CD4-positive, alpha-beta T cell (primary cell): ENCODE results near the gene DNAJB6. TPM values are rescaled to one million over a fixed set of nuclear protein-coding genes. Genes with fewer than 3 reads are reported as not detected.

Experiments
- ATAC-seq: fragments of 200-7000 bp; cut with Tn5 transposase; one replicate; pipeline ENCODE4 v1.10.0; 2022; ENCODE audit warnings: mild to moderate bottlenecking; ENCODE audit not compliant: poor library complexity
- CTCF ChIA-PET: fragments of 350-600 bp; sonication (Branson Sonifier 250); formaldehyde crosslinking; loops from one replicate; lab custom pipeline; 2021; ENCODE audit warnings: antibody characterized with exemption, inconsistent platforms; lab: Charles Lee
- POLR2A ChIA-PET: fragments of 350-600 bp; sonication (Branson Sonifier 250); formaldehyde crosslinking; loops from one replicate; lab custom pipeline; 2021; ENCODE audit warnings: antibody characterized with exemption, inconsistent platforms; lab: Charles Lee
- DNase-seq, 14 experiments: peaks; one replicate each; pipeline ENCODE4 v3.0.0-alpha.2; 2013 to 2020; ENCODE audit warnings: mixed read lengths in 2 of 14
- H3K27ac ChIP-seq, 2 donors: one replicate each; pipeline versions ENCODE4 v1.5.1 to v1.7.0; 2013; ENCODE audit warnings: low read length in 2 of 2, low read depth in 1 of 2, mild to moderate bottlenecking in 1 of 2
- H3K27me3 ChIP-seq, 2 experiments: 1 replicate in 1 of 2; 2 replicates in 1 of 2; pipeline versions ENCODE4 v1.6.1 to v1.7.0; 2013; ENCODE audit warnings: low read length in 2 of 2, control low read depth in 1 of 2, mild to moderate bottlenecking in 1 of 2, moderate library complexity in 1 of 2; ENCODE audit not compliant: insufficient read depth in 2 of 2, control insufficient read depth in 1 of 2
- H3K36me3 ChIP-seq: one replicate; pipeline ENCODE4 v1.6.1; 2013; ENCODE audit warnings: low read length, control low read depth; ENCODE audit not compliant: insufficient read depth
- H3K4me1 ChIP-seq: one replicate; pipeline ENCODE4 v1.6.1; 2013; ENCODE audit warnings: low read length, control low read depth; ENCODE audit not compliant: insufficient read depth
- H3K4me3 ChIP-seq: one replicate; pipeline ENCODE4 v1.5.1; 2013; ENCODE audit warnings: mild to moderate bottlenecking, low read length, moderate library complexity
- H3K9me3 ChIP-seq, 2 experiments: 1 replicate in 1 of 2; 2 replicates in 1 of 2; pipeline versions ENCODE4 v1.6.1 to v1.7.0; 2013; ENCODE audit warnings: low read length in 2 of 2, mild to moderate bottlenecking in 2 of 2, control low read depth in 1 of 2, moderate library complexity in 1 of 2; ENCODE audit not compliant: control insufficient read depth in 1 of 2, insufficient read depth in 1 of 2
- H3K27ac Mint-ChIP-seq: one replicate; pipeline ENCODE4 v1.8.0; 2020; ENCODE audit warnings: mixed read lengths
- H3K27me3 Mint-ChIP-seq: one replicate; pipeline ENCODE4 v1.8.0; 2021; ENCODE audit warnings: mixed read lengths
- H3K36me3 Mint-ChIP-seq: one replicate; pipeline ENCODE4 v1.8.0; 2021; ENCODE audit warnings: low read depth, mixed read lengths
- H3K4me1 Mint-ChIP-seq: one replicate; pipeline ENCODE4 v1.8.0; 2021; ENCODE audit warnings: low read depth, mixed read lengths
- H3K4me3 Mint-ChIP-seq: one replicate; pipeline ENCODE4 v1.8.0; 2020; ENCODE audit warnings: mild to moderate bottlenecking, mixed read lengths
- H3K9me3 Mint-ChIP-seq: one replicate; pipeline ENCODE4 v1.8.0; 2020; ENCODE audit warnings: mixed read lengths
- intact Hi-C, 2 experiments: fragments of 100-400 bp; cut with DNase I in 1 of 2; cut with micrococcal nuclease in 1 of 2; formaldehyde crosslinking; loops; one replicate each; pipeline versions ENCODE4 v1.15.1 to v1.9.0; 2023 to 2025; cut with DNase I, micrococcal nuclease
- total RNA-seq, 174 experiments: library from RNA in 2 of 174; stranded (reverse) in 2 of 174; gene quantifications; one replicate each; pipeline ENCODE4 v1.2.3 and lab custom pipeline; 2021 to 2026
- TF ChIP-seq, protein P1 (sequence below): fragments of 200-600 bp; IDR thresholded peaks from one replicate; pipeline ENCODE4 v1.8.0; 2022; ENCODE audit warnings: antibody characterized with exemption, mild to moderate bottlenecking

The DNAJB6 gene
- total RNA-seq, 2 experiments from 2014 or later, result 232 to 242 TPM

DNA sequence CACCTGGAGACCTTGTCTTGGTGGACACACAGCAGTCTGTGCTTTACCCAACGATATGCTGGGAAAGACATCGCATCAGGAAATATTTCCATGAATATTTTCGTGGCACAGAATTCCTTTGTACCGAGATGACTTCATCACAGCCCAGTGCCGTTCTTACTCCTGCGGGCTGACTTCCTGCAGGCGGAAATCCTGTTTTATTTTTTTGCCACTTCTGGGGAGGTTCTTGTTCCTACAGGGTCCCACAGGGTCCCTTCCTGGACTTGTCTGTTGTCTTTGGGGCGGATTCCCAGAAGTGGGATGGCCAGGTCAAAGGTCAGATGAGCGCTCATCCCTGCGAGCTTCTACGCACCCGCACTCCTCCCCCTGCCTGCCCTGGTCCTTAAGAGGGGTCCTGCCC, 86.5 kb downstream of the DNAJB6 start:
- H3K36me3 ChIP-seq, result peaks cover 2% of the 10 kb centered on the region
- no peak for ATAC-seq
- H3K4me3 ChIP-seq, result no peak overlapping the region
- Mint-ChIP-seq H3K27me3 (no peaks in the 10 kb centered on the region), H3K9me3 (no peaks in the 10 kb centered on the region), H3K4me1 (no peaks in the 10 kb centered on the region), H3K4me3 (no peak overlapping the region), H3K27ac (no peak overlapping the region), H3K36me3 (no peaks in the 10 kb centered on the region)
- H3K4me1 ChIP-seq, result no peaks in the 10 kb centered on the region
- H3K27ac ChIP-seq, result no peak overlapping the region
- peaks cover 0 to 12% of the 10 kb centered on the region in 2 experiments for H3K9me3 ChIP-seq
- intact Hi-C loops, result no loop called here
- no peaks in the 10 kb centered on the region for H3K27me3 ChIP-seq
- CTCF ChIA-PET, result no interaction called here
- DNase-seq, result no peak
- POLR2A ChIA-PET, result no interaction called here
- TF ChIP-seq, protein P1, sequence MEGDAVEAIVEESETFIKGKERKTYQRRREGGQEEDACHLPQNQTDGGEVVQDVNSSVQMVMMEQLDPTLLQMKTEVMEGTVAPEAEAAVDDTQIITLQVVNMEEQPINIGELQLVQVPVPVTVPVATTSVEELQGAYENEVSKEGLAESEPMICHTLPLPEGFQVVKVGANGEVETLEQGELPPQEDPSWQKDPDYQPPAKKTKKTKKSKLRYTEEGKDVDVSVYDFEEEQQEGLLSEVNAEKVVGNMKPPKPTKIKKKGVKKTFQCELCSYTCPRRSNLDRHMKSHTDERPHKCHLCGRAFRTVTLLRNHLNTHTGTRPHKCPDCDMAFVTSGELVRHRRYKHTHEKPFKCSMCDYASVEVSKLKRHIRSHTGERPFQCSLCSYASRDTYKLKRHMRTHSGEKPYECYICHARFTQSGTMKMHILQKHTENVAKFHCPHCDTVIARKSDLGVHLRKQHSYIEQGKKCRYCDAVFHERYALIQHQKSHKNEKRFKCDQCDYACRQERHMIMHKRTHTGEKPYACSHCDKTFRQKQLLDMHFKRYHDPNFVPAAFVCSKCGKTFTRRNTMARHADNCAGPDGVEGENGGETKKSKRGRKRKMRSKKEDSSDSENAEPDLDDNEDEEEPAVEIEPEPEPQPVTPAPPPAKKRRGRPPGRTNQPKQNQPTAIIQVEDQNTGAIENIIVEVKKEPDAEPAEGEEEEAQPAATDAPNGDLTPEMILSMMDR, result no peak

DNA sequence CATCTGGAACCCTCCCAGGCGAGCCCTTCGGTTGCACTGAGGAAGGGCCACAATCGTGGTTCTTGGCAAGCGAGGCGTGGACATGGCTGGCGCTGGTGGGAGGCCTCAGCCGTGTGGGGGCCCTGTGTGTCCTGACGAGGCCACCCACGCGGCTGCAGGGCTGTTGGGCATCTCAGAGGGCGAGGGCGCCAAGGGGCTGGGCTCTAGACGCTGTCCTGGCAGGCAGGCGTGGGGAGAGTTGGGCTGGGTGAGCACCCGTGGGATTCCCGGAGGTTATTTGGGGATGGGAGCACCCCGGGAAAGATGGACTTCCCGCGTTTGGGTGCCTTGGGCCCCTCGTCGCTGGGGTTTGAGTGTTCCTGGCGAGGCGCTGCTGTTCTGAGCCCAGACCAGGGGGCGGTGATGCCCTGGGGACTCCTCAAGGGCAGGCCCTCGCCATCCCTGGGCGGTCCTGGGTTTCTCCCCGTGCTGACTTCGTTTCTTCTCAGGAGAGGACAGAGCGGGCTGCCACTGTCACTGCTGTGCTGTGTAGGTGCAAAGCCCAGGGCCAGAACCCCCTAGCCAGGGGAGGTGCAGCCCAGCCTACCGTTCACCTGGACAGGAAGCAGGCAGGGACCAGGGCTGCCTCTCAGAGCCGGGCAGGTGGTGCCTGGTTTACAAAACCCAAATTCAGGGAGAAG, 87.2 kb downstream of the DNAJB6 start:
- no peaks in the 10 kb centered on the region for H3K9me3 Mint-ChIP-seq
- CTCF ChIA-PET, result no interaction called here
- H3K4me3 ChIP-seq, result no peak overlapping the region

DNA sequence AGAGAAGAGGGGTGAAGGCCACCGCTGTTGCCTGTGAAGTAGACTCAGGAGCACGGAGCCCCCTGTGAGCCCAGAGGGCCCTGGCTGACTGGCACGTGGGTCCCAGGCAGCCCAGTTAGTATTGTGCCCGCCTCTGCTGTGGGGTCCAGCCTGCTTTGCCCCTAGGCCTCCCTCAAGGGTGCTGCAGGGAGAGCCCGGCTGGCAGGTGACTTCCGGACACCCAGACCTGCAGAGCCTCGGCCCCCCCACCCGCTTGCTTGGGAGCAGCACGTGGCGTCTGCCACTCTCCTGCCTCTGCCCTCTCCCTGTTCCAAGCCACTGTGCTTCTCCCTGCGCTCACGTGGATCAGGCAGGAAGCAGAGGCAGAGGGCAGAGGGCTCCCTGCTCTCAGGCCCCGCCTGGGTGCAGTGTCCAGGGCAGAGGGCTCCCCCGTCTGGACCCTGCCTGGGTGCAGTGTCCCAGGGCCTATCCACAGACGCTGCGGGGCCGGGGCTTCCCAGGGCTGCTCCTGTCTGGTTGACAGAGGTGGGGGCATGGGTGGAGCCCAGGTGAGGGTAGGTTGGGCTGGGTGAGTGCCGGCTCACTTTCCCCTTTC, 88.4 kb downstream of the DNAJB6 start:
- Histone ChIP-seq H3K4me1 (no peaks in the 10 kb centered on the region), H3K27me3 (no peaks in the 10 kb centered on the region), H3K27ac (no peak overlapping the region), H3K36me3 (peaks cover 2% of the 10 kb centered on the region), H3K9me3 (peaks cover 0 to 13% of the 10 kb centered on the region in 2 experiments), H3K4me3 (no peak overlapping the region)
- ATAC-seq, result no peak
- Mint-ChIP-seq H3K4me1 (no peaks in the 10 kb centered on the region), H3K9me3 (no peaks in the 10 kb centered on the region), H3K27ac (no peak overlapping the region), H3K36me3 (no peaks in the 10 kb centered on the region), H3K27me3 (no peaks in the 10 kb centered on the region), H3K4me3 (no peak overlapping the region)
- intact Hi-C loops, result no loop called here
- POLR2A ChIA-PET, result no interaction called here
- DNase-seq, result no peak
- TF ChIP-seq, protein P1, result no peak
- CTCF ChIA-PET, result no interaction called here

More for the DNA sequence above, 87.2 kb downstream of the DNAJB6 start:
- Mint-ChIP-seq H3K4me1 (no peaks in the 10 kb centered on the region), H3K36me3 (no peaks in the 10 kb centered on the region), H3K27ac (no peak overlapping the region), H3K4me3 (no peak overlapping the region), H3K27me3 (no peaks in the 10 kb centered on the region)
- TF ChIP-seq, protein P1, result no peak
- intact Hi-C loops, result no loop called here
- ATAC-seq, result no peak
- Histone ChIP-seq H3K4me1 (no peaks in the 10 kb centered on the region), H3K36me3 (peaks cover 2% of the 10 kb centered on the region), H3K9me3 (peaks cover 0 to 13% of the 10 kb centered on the region in 2 experiments), H3K27ac (no peak overlapping the region), H3K27me3 (no peaks in the 10 kb centered on the region)
- POLR2A ChIA-PET, result no interaction called here
- no peak for DNase-seq
